ENCODE measurements around the gene DCTN2.

- no peak for TF ChIP-seq EZH2 (IDR thresholded peaks at IDR 0.05; ENCODE audit: insufficient read depth, low read length)
- TF ChIP-seq CTCF (IDR thresholded peaks at IDR 0.05; ENCODE audit: insufficient read depth, low read depth, low read length) = no peak
Observed at GRCh38 chr12:57543581-57543980, 3.4 kb downstream of the DCTN2 start.

Measured in astrocyte (in vitro differentiated cells and primary cell).